ENCODE results near the gene WFDC12.

- TF ChIP-seq CTCF (optimal IDR thresholded peaks at IDR 0.05 in 1 of 3, IDR thresholded peaks at IDR 0.05 in 1 of 3, conservative IDR thresholded peaks at IDR 0.05 in 1 of 3; ENCODE audit: extremely low read depth in 1 of 3, insufficient read depth in 2 of 3, low read length in 3 of 3) = no peak
- TF ChIP-seq EZH2 (IDR thresholded peaks at IDR 0.05; ENCODE audit: low read length) = no peak
Observed at GRCh38 chr20:45152405-45152804, 28.1 kb upstream of the WFDC12 start.

Data from keratinocyte (primary cell).